Ovary (tissue), 9 donors: ENCODE data around the gene DIAPH3. TPM values are rescaled to one million over a fixed set of nuclear protein-coding genes. Genes with fewer than 3 reads are reported as not detected.

ENCODE experiments used
- DNase-seq, 5 donors: peaks; one replicate each; pipeline ENCODE4 v3.0.0-alpha.2; 2019 to 2020
- H3K27ac ChIP-seq, 2 donors: fragments of 200-600 bp; one replicate each; pipeline versions ENCODE4 v1.5.1 to v1.8.0; 2019 to 2022
- H3K27me3 ChIP-seq: fragments of 200-600 bp; one replicate; pipeline ENCODE4 v1.8.0; 2022
- H3K36me3 ChIP-seq: fragments of 200-600 bp; sonication (generic); one replicate; pipeline ENCODE4 v1.5.1; 2019
- H3K4me1 ChIP-seq: one replicate; pipeline ENCODE4 v1.8.1; 2013; ENCODE audit warnings: mild to moderate bottlenecking, moderate library complexity; ENCODE audit not compliant: insufficient read depth
- H3K4me3 ChIP-seq: fragments of 200-600 bp; sonication (generic); one replicate; pipeline ENCODE4 v1.5.1; 2017
- H3K9me3 ChIP-seq, 2 donors: fragments of 200-600 bp in 1 of 2; sonication (generic) in 1 of 2; one replicate each; pipeline versions ENCODE4 v1.5.1 to v1.8.1; 2013 to 2019; ENCODE audit warnings: mild to moderate bottlenecking in 1 of 2, moderate library complexity in 1 of 2
- EP300 ChIP-seq: sonication (generic); formaldehyde crosslinking; IDR thresholded peaks from one replicate; pipeline ENCODE4 v1.6.1; 2017; ENCODE audit warnings: antibody characterized with exemption
- POLR2A ChIP-seq: fragments of 450-650 bp; IDR thresholded peaks from one replicate; pipeline ENCODE4 v1.6.1; 2017; ENCODE audit warnings: antibody characterized with exemption, mild to moderate bottlenecking, moderate library complexity
- WGBS, 3 donors: extraction: QIAGEN DNeasy Blood & Tissue Kit in 1 of 3; methylation state at CpG; one replicate each; pipeline versions ENCODE4 v1.1.5 to v1.1.7; 2013 to 2017; 5-methylcytosine and 5-hydroxymethylcytosine counted together
- intact Hi-C, 4 donors: fragments of 100-400 bp; cut with DNase I; formaldehyde crosslinking; loops; one replicate each; pipeline versions ENCODE4 v1.11.0 to v1.15.1; 2022 to 2023
- polyA plus RNA-seq, 2 donors: library from polyadenylated mRNA; stranded (reverse); fragments of 200-250 nt in 1 of 2; fragments of 350-450 nt in 1 of 2; fragmentation: Illumina TruSeq in 1 of 2; extraction: RNeasy Lipid Tissue Mini Kit (QIAGEN cat#74804) in 1 of 2; gene quantifications; one replicate each; pipeline ENCODE4 v1.2.3, GENCODE V29; 2013 to 2014
- total RNA-seq, 7 donors: library from RNA; depleted of rRNA in 2 of 7; stranded (reverse); fragments of >200 nt in 2 of 7; fragmentation: NEBNext Ultra II Directional in 3 of 7; extraction: Animal tissue kit (Norgen Biotek cat#: 25700) in 3 of 7; gene quantifications; one replicate each; pipeline versions ENCODE4 v1.1.0 to v1.2.4, GENCODE V29; 2016 to 2023
- TF ChIP-seq, protein P1 (sequence below), 3 donors: fragments of 450-650 bp in 2 of 3; fragments of 200-600 bp in 1 of 3; IDR thresholded peaks; one replicate each; pipeline versions ENCODE4 v1.5.1 to v1.8.0; 2016 to 2022; ENCODE audit warnings: antibody characterized with exemption in 3 of 3, mild to moderate bottlenecking in 1 of 3
- donor health status: DM: no; HTN: no; CAD: no; lungs with moderate emphysema.
- donor health status: DM: no; HTN: no; CAD: no.
- donor health status: Bipolar disorder and iron deficiency.
- donor health status: DM: yes; HTN: yes; CAD: no.
- donor health status: DM: no; HTN: no; CAD: no.
- donor health status: DM: yes; HTN: yes; CAD: no.

DIAPH3 gene
- total and polyA plus RNA-seq, 9 donors = 0.13 to 2.6 (median 0.40) TPM; not detected in 1

DNA sequence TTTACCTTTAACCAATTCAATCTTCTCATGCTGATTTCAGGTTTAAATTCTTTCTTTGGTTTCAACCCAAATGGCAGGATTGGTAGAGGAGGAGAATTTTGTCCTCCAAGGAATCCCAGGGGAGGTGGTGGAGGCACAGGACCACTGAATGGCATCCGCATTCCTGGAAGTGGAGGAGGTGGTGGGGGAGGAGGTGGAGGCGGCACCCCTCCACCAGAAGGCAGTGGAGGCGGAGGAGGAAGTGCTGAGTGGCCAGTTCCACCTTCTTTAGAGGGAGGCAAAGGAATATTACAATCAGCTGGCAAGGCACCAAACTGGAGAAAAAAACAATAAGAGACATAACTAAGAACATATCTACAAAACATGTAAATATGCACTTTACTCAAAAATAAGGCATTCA is 192.9 kb downstream of the DIAPH3 start:
- no peaks in the 10 kb centered on the region for H3K27me3 ChIP-seq
- no peaks in the 10 kb centered on the region for H3K9me3 ChIP-seq
- no peak overlapping the region for H3K4me3 ChIP-seq
- H3K4me1 ChIP-seq = no peaks in the 10 kb centered on the region
- intact Hi-C loops = no loop called here
- WGBS, 3 donors = 82 to 89% (median 88%) methylated on average over 3 of the region's 3 CpGs
- TF ChIP-seq, protein P1, sequence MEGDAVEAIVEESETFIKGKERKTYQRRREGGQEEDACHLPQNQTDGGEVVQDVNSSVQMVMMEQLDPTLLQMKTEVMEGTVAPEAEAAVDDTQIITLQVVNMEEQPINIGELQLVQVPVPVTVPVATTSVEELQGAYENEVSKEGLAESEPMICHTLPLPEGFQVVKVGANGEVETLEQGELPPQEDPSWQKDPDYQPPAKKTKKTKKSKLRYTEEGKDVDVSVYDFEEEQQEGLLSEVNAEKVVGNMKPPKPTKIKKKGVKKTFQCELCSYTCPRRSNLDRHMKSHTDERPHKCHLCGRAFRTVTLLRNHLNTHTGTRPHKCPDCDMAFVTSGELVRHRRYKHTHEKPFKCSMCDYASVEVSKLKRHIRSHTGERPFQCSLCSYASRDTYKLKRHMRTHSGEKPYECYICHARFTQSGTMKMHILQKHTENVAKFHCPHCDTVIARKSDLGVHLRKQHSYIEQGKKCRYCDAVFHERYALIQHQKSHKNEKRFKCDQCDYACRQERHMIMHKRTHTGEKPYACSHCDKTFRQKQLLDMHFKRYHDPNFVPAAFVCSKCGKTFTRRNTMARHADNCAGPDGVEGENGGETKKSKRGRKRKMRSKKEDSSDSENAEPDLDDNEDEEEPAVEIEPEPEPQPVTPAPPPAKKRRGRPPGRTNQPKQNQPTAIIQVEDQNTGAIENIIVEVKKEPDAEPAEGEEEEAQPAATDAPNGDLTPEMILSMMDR (IDR thresholded peaks at IDR 0.05) = no peak
- TF ChIP-seq EP300 (no peak), POLR2A (no peak)
- H3K27ac ChIP-seq = no peak overlapping the region
- no peaks in the 10 kb centered on the region for H3K36me3 ChIP-seq
- no peak for DNase-seq

DNA sequence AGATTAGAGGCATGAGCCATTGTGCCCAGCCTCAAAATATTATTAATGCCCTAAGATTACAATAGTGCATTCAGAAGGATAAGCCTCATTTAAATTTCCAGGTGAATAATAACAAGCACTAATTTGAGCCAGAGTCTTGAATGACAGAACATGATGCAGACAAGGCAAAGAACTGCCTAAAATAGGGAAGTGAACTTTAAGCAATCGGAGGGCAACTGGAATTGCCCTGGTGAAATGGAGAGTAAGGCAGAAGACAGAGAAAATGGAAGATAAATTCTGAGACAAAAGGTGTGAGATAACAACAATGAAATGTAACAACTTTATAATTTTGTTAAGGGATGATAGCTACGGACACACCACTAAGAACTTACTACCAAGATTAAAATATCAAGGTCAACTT is 199.9 kb downstream of the DIAPH3 start:
- no peaks in the 10 kb centered on the region for H3K27me3 ChIP-seq
- H3K4me3 ChIP-seq = no peak overlapping the region
- intact Hi-C loops = no loop called here
- no peaks in the 10 kb centered on the region for H3K36me3 ChIP-seq
- TF ChIP-seq POLR2A = no peak
- TF ChIP-seq, protein P1 (IDR thresholded peaks at IDR 0.05) = no peak
- TF ChIP-seq EP300 = no peak
- H3K27ac ChIP-seq = no peak overlapping the region
- 49 to 91% (median 73%) methylated on average over 2 of the region's 2 CpGs for WGBS, 3 donors
- no peaks in the 10 kb centered on the region for H3K4me1 ChIP-seq
- DNase-seq = no peak
- no peaks in the 10 kb centered on the region for H3K9me3 ChIP-seq

DNA sequence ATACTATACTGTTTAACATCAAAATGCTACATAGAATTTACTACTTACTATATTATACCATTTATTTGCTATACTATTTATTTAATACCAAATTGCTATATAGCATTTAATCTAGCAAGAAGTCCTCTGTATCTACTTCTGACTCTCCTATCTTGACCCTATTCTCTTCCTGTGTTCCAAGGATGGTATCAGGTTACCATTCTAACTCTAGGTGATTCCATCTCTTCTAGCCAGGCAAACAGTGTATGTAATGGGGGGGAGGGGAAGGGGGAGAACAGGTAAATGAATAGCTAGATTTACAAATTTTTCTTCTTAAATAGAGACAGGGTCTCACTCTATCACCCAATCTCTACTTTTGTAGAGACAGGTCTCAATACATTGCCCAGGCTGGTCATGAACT is 200.3 kb downstream of the DIAPH3 start:
- no peaks in the 10 kb centered on the region for H3K9me3 ChIP-seq
- H3K4me3 ChIP-seq = no peak overlapping the region
- no peak overlapping the region for H3K27ac ChIP-seq
- no peaks in the 10 kb centered on the region for H3K36me3 ChIP-seq
- DNase-seq = no peak
- no peaks in the 10 kb centered on the region for H3K27me3 ChIP-seq
- intact Hi-C loops = no loop called here
- H3K4me1 ChIP-seq = no peaks in the 10 kb centered on the region
- no peak for TF ChIP-seq EP300
- TF ChIP-seq POLR2A = no peak
- TF ChIP-seq, protein P1 (IDR thresholded peaks at IDR 0.05) = no peak

DNA sequence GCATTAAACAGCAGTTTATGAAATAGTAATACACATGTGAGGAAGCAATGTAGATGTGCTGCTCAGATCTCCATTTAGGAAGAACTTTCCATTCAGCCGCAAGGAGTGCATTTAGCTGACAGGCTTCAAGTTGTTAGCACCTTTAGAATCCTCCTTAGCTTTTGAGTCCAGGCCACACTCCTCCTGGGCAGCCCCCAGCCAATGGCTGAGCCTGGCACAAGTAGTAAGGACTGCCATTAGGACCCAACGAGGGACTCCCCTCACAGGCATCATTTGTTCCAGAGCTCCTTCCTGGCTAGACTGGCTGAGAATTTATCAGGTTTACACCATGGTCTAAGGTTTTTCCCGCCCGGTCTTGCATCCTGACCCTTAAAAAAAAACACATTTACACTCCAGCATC is 201.4 kb downstream of the DIAPH3 start:
- WGBS, 3 donors = 94 to 96% (median 95%) methylated on average over 4 of the region's 4 CpGs
- Histone ChIP-seq H3K36me3 (no peaks in the 10 kb centered on the region), H3K4me3 (no peak overlapping the region), H3K4me1 (no peaks in the 10 kb centered on the region), H3K9me3 (no peaks in the 10 kb centered on the region), H3K27me3 (no peaks in the 10 kb centered on the region), H3K27ac (no peak overlapping the region)
- DNase-seq = no peak
- intact Hi-C loops = no loop called here
- TF ChIP-seq POLR2A (no peak), EP300 (no peak)
- TF ChIP-seq, protein P1 (IDR thresholded peaks at IDR 0.05) = no peak

DNA sequence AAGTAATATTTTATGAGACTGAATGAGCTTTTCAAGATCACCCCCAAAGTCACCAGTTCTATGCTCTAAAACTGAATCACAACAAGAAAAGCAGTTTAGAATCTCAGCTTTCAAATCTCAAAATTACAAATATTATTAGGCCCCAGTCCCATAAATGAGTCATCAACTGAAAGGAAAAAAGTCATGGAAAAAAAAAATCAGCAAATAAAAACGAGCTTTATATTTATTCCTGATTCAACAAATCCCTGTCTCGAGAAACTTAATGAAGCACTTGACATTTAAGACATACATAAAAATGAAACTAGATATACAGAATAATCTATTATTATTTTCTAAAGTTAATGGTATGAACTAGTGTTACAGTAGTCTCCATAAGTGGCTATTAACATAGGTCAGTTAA is 203.0 kb downstream of the DIAPH3 start:
- no peak for DNase-seq
- Histone ChIP-seq H3K9me3 (no peaks in the 10 kb centered on the region), H3K4me1 (no peaks in the 10 kb centered on the region), H3K27me3 (no peaks in the 10 kb centered on the region), H3K27ac (no peak overlapping the region), H3K36me3 (no peaks in the 10 kb centered on the region), H3K4me3 (no peak overlapping the region)
- intact Hi-C loops = no loop called here
- TF ChIP-seq POLR2A = no peak
- WGBS, 3 donors = 41 to 50% (median 45%) methylated on average over 2 of the region's 2 CpGs
